IPS DF 6.9 (cell line): ENCODE data around the gene OTOP3.

Experiments used
- DNase-seq: peaks from one replicate; pipeline ENCODE4 v3.0.0-alpha.2; 2013; ENCODE audit warnings: low read depth, low spot score
- H3K27ac ChIP-seq: one replicate; pipeline ENCODE4 v1.5.1; 2013; ENCODE audit warnings: low read length, control low read depth
- H3K27me3 ChIP-seq: 2 replicates; pipeline ENCODE4 v1.6.1; 2013; ENCODE audit warnings: mild to moderate bottlenecking, low read length; ENCODE audit not compliant: control insufficient read depth, insufficient read depth
- H3K36me3 ChIP-seq: 2 replicates; pipeline ENCODE4 v1.6.1; 2013; ENCODE audit warnings: low read length; ENCODE audit not compliant: control insufficient read depth, insufficient read depth
- H3K4me1 ChIP-seq: 2 replicates; pipeline ENCODE4 v1.6.1; 2013; ENCODE audit warnings: low read length; ENCODE audit not compliant: control insufficient read depth, insufficient read depth
- H3K4me3 ChIP-seq: 2 replicates; pipeline ENCODE4 v1.5.1; 2013; ENCODE audit warnings: mild to moderate bottlenecking, low read length
- H3K9me3 ChIP-seq: 2 replicates; pipeline ENCODE4 v1.6.1; 2013; ENCODE audit warnings: low read length, inconsistent platforms; ENCODE audit not compliant: control insufficient read depth, insufficient read depth
- WGBS: extraction: QIAGEN DNeasy Blood & Tissue Kit; methylation state at CpG from one replicate; pipeline ENCODE4 v1.1.7; 2013; ENCODE audit warnings: mixed read lengths, missing lambda C conversion rate; ENCODE audit not compliant: insufficient read length, insufficient coverage; 5-methylcytosine and 5-hydroxymethylcytosine counted together

The OTOP3 gene

DNA sequence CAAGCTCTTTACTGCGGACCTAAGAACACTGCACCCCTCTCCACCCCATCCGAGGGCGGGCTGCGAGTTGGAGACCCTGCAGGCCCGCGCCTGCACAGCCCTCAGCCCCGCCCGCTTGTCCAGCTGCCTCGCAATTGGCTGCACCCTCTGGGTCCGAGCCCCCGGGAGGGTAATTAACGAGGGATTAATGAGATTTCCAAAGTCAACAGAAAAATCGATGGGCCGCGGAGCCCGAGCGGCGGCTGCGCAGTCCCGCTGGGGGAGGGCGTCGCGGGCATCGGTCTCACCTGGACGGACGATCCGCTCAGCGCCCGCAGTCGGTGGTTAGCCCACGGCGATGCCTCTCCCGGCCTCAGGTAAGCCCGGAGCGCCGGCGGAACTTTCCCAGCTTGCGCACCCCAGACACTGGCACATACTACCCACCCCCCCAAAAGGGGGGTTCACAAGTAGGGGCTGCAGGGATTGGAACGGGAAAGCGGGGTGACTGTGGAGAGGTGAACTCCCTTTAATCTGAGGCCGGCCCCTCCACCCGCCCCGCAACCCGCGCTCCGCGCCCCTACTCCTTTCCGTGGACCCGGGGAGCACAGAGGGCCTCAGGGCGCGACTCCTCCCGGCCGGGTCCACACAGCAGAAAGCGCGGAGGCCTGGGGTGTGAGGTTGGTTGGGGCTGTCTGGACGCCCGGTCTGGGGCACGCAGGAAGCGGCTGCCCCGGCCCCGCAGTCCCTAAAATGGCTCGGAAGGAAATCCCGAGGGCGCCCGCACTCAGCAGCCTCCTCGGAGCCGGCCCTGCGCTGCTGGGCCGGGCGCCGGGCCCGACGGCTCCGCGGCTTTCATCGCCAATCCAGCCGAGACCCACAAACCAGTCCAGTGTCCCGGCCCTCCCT lies at the start of gene OTOP3:
OTOP3 (plus strand) TSS at position 314 of the 885 bp plus-strand sequence; CDS start at position 338, 24 bp downstream.
- H3K36me3 ChIP-seq, result no peaks in the 10 kb centered on the region
- no CpG with 5 or more reads among the region's 78 CpGs for WGBS
- peaks cover 28% of the 10 kb centered on the region for H3K27me3 ChIP-seq
- no peaks in the 10 kb centered on the region for H3K4me1 ChIP-seq
- no peaks in the 10 kb centered on the region for H3K9me3 ChIP-seq
- no peak for DNase-seq
- H3K4me3 ChIP-seq, result peak within 1 kb of the TSS; percentile 23; the same call in 1 of the 2 replicates
- H3K27ac ChIP-seq, result no peak within 1 kb of the TSS

DNA sequence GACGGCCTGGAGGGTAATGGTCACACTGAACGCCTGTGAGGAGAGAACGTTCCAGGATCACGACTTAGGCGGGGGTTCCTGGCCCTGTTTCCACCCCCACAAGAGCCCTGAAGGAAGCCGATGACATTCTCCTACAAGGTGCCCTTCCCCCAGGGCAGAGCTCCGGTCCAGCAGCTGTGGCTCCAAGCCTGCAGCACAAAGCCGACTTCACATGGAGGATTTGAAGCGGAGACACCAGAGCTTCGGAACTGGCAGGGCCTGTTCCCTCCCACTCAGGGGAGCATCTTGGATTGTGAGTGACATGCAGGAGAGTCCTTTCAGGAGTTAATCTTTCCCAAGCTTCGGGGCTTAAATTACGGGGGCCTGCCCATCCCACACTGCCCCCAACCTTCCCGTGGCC lies 47.2 kb upstream of the OTOP3 start:
- Histone ChIP-seq H3K27me3 (peaks cover 12% of the 10 kb centered on the region), H3K4me1 (peaks cover 3% of the 10 kb centered on the region; the same call in 1 of the 2 replicates), H3K4me3 (peak overlapping the region; percentile 5; the same call in 1 of the 2 replicates), H3K9me3 (no peaks in the 10 kb centered on the region), H3K36me3 (no peaks in the 10 kb centered on the region), H3K27ac (no peak overlapping the region)
- no CpG with 5 or more reads among the region's 13 CpGs for WGBS
- no peak for DNase-seq

DNA sequence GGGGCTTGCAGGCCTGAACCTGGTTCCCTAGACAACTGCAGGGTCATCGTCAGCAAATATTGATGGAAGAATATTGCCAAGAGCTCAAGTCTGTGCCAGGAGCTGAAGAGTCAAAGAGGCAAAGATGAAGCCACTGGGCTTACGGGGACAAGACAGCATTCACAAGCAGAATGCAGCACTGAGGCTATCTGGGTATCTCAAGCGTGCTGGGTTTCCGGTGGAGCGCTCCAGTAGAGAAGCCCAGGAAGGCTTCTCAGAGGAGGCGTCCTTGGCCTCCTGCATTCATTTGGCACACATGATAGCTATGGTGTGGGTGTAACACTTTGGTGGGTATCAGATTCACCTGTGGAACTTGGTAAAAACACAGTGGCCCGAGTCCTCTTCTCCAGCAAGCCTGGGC lies 45.1 kb upstream of the OTOP3 start:
- Histone ChIP-seq H3K4me3 (no peak overlapping the region), H3K9me3 (no peaks in the 10 kb centered on the region), H3K4me1 (peaks cover 3% of the 10 kb centered on the region; the same call in 1 of the 2 replicates), H3K27ac (no peak overlapping the region), H3K27me3 (peaks cover 20% of the 10 kb centered on the region), H3K36me3 (no peaks in the 10 kb centered on the region)
- no CpG with 5 or more reads among the region's 7 CpGs for WGBS
- no peak for DNase-seq

- Histone ChIP-seq H3K36me3 (no peaks in the 10 kb centered on the region), H3K27me3 (peaks cover 20% of the 10 kb centered on the region), H3K9me3 (no peaks in the 10 kb centered on the region), H3K4me1 (peaks cover 3% of the 10 kb centered on the region; the same call in 1 of the 2 replicates), H3K27ac (no peak overlapping the region), H3K4me3 (peak overlapping the region; percentile 46; the same call in 1 of the 2 replicates)
- no peak for DNase-seq
- no CpG with 5 or more reads among the region's 20 CpGs for WGBS
Observed at GRCh38 chr17:74892013-74892841, 43.5 kb upstream of the OTOP3 start.

- H3K27me3 ChIP-seq, result peaks cover 20% of the 10 kb centered on the region
- peak within 1 kb of the TSS; percentile 46 for H3K4me3 ChIP-seq
- WGBS, result no CpG with 5 or more reads among the region's 86 CpGs
- no peak for DNase-seq
- no peaks in the 10 kb centered on the region for H3K9me3 ChIP-seq
- H3K4me1 ChIP-seq, result peaks cover 3% of the 10 kb centered on the region; the same call in 1 of the 2 replicates
- H3K27ac ChIP-seq, result no peak within 1 kb of the TSS
- H3K36me3 ChIP-seq, result no peaks in the 10 kb centered on the region
Observed at GRCh38 chr17:74892974-74893911, 42.5 kb upstream of the OTOP3 start, which contains the start of gene FADS6. Gene FADS6 (minus strand): TSS chr17:74893633. CDS start chr17:74893595, 38 bp downstream.

- Histone ChIP-seq H3K36me3 (no peaks in the 10 kb centered on the region), H3K27ac (no peak overlapping the region), H3K27me3 (peaks cover 20% of the 10 kb centered on the region), H3K9me3 (no peaks in the 10 kb centered on the region), H3K4me3 (no peak overlapping the region; the same call in 1 of the 2 replicates), H3K4me1 (no peaks in the 10 kb centered on the region)
- no peak for DNase-seq
- no CpG with 5 or more reads among the region's 22 CpGs for WGBS
Observed at GRCh38 chr17:74893936-74894671, 41.6 kb upstream of the OTOP3 start.

DNA sequence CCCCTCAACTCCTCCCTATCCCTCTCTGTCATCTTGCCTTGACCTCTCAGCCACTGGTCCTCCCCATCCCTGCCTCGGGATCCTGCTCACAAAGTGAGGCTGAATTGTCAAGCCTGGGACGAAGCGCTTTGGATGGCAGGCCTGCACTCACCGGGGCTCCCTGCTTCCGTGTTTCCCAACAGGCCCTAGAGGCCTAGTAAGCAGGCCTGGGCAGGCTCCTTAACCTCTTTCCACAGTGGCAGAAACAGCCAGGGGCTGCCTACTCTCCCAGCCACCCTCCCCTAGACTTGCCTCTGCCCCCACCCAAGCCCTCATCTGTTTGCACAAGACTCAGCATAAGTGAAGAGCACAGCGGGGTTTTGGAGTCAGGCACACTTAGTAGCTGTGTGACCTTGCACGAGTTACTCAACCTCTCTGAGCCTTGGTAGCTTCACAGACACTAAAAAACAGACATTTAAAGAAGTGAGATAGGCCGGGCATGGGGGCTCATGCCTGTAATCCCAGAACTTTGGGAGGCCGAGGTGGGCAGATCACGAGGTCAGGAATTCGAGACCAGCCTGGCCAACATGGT lies 37.2 kb upstream of the OTOP3 start:
- Histone ChIP-seq H3K36me3 (no peaks in the 10 kb centered on the region), H3K27ac (no peak overlapping the region), H3K9me3 (no peaks in the 10 kb centered on the region), H3K27me3 (peaks cover 8% of the 10 kb centered on the region), H3K4me1 (no peaks in the 10 kb centered on the region), H3K4me3 (no peak overlapping the region)
- DNase-seq, result no peak
- WGBS, result no CpG with 5 or more reads among the region's 11 CpGs

GRCh38 chr17:74900208-74900607 lies 35.5 kb upstream of the OTOP3 start:
- Histone ChIP-seq H3K4me3 (no peak overlapping the region), H3K4me1 (no peaks in the 10 kb centered on the region; the same call in 1 of the 2 replicates), H3K27ac (no peak overlapping the region), H3K9me3 (no peaks in the 10 kb centered on the region), H3K36me3 (no peaks in the 10 kb centered on the region), H3K27me3 (no peaks in the 10 kb centered on the region)
- WGBS, result no CpG with 5 or more reads among the region's 8 CpGs
- DNase-seq, result no peak
